H9 (cell line): ENCODE results near the gene TNRC6A. TPM values are rescaled to one million over a fixed set of nuclear protein-coding genes. Genes with fewer than 3 reads are reported as not detected.

Experiments
- DNase-seq: peaks from one replicate; pipeline ENCODE4 v3.0.0-alpha.2; 2017
- H2AFZ ChIP-seq: one replicate; pipeline ENCODE4 v1.6.1; 2013; ENCODE audit warnings: mild to moderate bottlenecking, low read length, control low read depth, moderate library complexity
- H2AK5ac ChIP-seq: 2 replicates; pipeline ENCODE4 v1.6.1; 2013; ENCODE audit warnings: low read length, control low read depth, mixed read lengths; ENCODE audit not compliant: insufficient read length
- H2BK120ac ChIP-seq: one replicate; pipeline ENCODE4 v1.6.1; 2013; ENCODE audit warnings: low read depth, mild to moderate bottlenecking, low read length, control low read depth, inconsistent platforms; ENCODE audit not compliant: poor library complexity, severe bottlenecking
- H2BK12ac ChIP-seq: 2 replicates; pipeline ENCODE4 v1.6.1; 2013; ENCODE audit warnings: low read length, control low read depth, mixed read lengths, low read depth; ENCODE audit not compliant: insufficient read length
- H2BK15ac ChIP-seq: 2 replicates; pipeline ENCODE4 v1.6.1; 2013; ENCODE audit warnings: low read depth, low read length, control low read depth
- H2BK20ac ChIP-seq: one replicate; pipeline ENCODE4 v1.6.1; 2013; ENCODE audit warnings: low read depth, mild to moderate bottlenecking, low read length, control low read depth, inconsistent platforms; ENCODE audit not compliant: poor library complexity, severe bottlenecking
- H2BK5ac ChIP-seq: 2 replicates; pipeline ENCODE4 v1.6.1; 2013; ENCODE audit warnings: low read length, control low read depth, mixed read lengths; ENCODE audit not compliant: insufficient read length
- H3K14ac ChIP-seq: 2 replicates; pipeline ENCODE4 v1.6.1; 2013; ENCODE audit warnings: low read length, control low read depth; ENCODE audit not compliant: insufficient read depth
- H3K18ac ChIP-seq: 2 replicates; pipeline ENCODE4 v1.6.1; 2013; ENCODE audit warnings: low read depth, mild to moderate bottlenecking, mixed read lengths, low read length, control low read depth; ENCODE audit not compliant: insufficient read length
- H3K23ac ChIP-seq: 2 replicates; pipeline ENCODE4 v1.6.1; 2013; ENCODE audit warnings: low read length, control low read depth, mixed read lengths, low read depth; ENCODE audit not compliant: insufficient read length
- H3K23me2 ChIP-seq: 2 replicates; pipeline ENCODE4 v1.6.1; 2013; ENCODE audit warnings: low read depth, mild to moderate bottlenecking, mixed read lengths, low read length, control low read depth; ENCODE audit not compliant: insufficient read length, poor library complexity, severe bottlenecking
- H3K27ac ChIP-seq: 2 replicates; pipeline ENCODE4 v1.5.1; 2013; ENCODE audit warnings: low read length, control low read depth, mixed read lengths, low read depth; ENCODE audit not compliant: insufficient read length
- H3K27me3 ChIP-seq: 2 replicates; pipeline ENCODE4 v1.6.1; 2013; ENCODE audit warnings: low read length, control low read depth, inconsistent platforms; ENCODE audit not compliant: insufficient read depth
- H3K4ac ChIP-seq: 2 replicates; pipeline ENCODE4 v1.6.1; 2013; ENCODE audit warnings: low read depth, mild to moderate bottlenecking, control low read depth, inconsistent platforms, low read length, moderate library complexity
- H3K4me1 ChIP-seq: 2 replicates; pipeline ENCODE4 v1.6.1; 2013; ENCODE audit warnings: low read length, control low read depth, inconsistent platforms; ENCODE audit not compliant: insufficient read depth
- H3K4me2 ChIP-seq: 2 replicates; pipeline ENCODE4 v1.6.1; 2013; ENCODE audit warnings: low read length, control low read depth, mixed read lengths; ENCODE audit not compliant: insufficient read length, insufficient read depth
- H3K56ac ChIP-seq: 2 replicates; pipeline ENCODE4 v1.6.1; 2013; ENCODE audit warnings: low read depth, mild to moderate bottlenecking, mixed read lengths, low read length, control low read depth; ENCODE audit not compliant: insufficient read length
- H3K79me1 ChIP-seq: 2 replicates; pipeline ENCODE4 v1.6.1; 2013; ENCODE audit warnings: low read depth, mild to moderate bottlenecking, moderate library complexity, low read length, control low read depth, inconsistent platforms; ENCODE audit not compliant: insufficient read depth, poor library complexity, severe bottlenecking
- H3K79me2 ChIP-seq: 2 replicates; pipeline ENCODE4 v1.6.1; 2013; ENCODE audit warnings: low read length, control low read depth, inconsistent platforms; ENCODE audit not compliant: insufficient read depth
- H3K9ac ChIP-seq: 2 replicates; pipeline ENCODE4 v1.6.1; 2013; ENCODE audit warnings: low read length, control low read depth, mixed read lengths; ENCODE audit not compliant: insufficient read length; ENCODE audit errors: extremely low read depth
- H3K9me3 ChIP-seq: one replicate; pipeline ENCODE4 v1.6.1; 2013; ENCODE audit warnings: low read depth, low read length, inconsistent platforms; ENCODE audit not compliant: control insufficient read depth
- H3T11ph ChIP-seq: one replicate; pipeline ENCODE4 v1.6.1; 2013; ENCODE audit warnings: mild to moderate bottlenecking, low read length, control low read depth, inconsistent platforms
- H4K20me1 ChIP-seq: one replicate; pipeline ENCODE4 v1.6.1; 2013; ENCODE audit not compliant: control insufficient read depth, insufficient read length, insufficient read depth
- H4K5ac ChIP-seq: 2 replicates; pipeline ENCODE4 v1.6.1; 2013; ENCODE audit warnings: low read depth, mild to moderate bottlenecking, mixed read lengths, low read length, control low read depth; ENCODE audit not compliant: insufficient read length
- H4K8ac ChIP-seq: replicated peaks from 2 replicates; pipeline ENCODE4 v1.6.1; 2013; ENCODE audit warnings: low read length, control low read depth, mixed read lengths, low read depth; ENCODE audit not compliant: insufficient read length
- H4K91ac ChIP-seq: 2 replicates; pipeline ENCODE4 v1.6.1; 2013; ENCODE audit warnings: low read depth, mild to moderate bottlenecking, moderate library complexity, mixed read lengths, low read length, control low read depth; ENCODE audit not compliant: insufficient read length
- H3K27ac Mint-ChIP-seq, 3 experiments: 2 replicates in 2 of 3; 3 replicates in 1 of 3; pipeline ENCODE4 v1.8.0; 2020 to 2021; ENCODE audit warnings: mixed read lengths in 3 of 3, mild to moderate bottlenecking in 1 of 3, moderate library complexity in 1 of 3
- H3K27me3 Mint-ChIP-seq: 2 replicates; pipeline ENCODE4 v1.8.0; 2021; ENCODE audit warnings: low read depth, mild to moderate bottlenecking, moderate library complexity, mixed read lengths
- H3K36me3 Mint-ChIP-seq, 3 experiments: 2 replicates in 2 of 3; 3 replicates in 1 of 3; pipeline ENCODE4 v1.8.0; 2020 to 2021; ENCODE audit warnings: low read depth in 3 of 3, mixed read lengths in 3 of 3; ENCODE audit not compliant: insufficient read depth in 1 of 3
- H3K4me1 Mint-ChIP-seq, 2 experiments: 2 replicates each; pipeline ENCODE4 v1.8.0; 2020; ENCODE audit warnings: mixed read lengths in 2 of 2
- H3K4me3 Mint-ChIP-seq, 2 experiments: 2 replicates in 1 of 2; 3 replicates in 1 of 2; pipeline ENCODE4 v1.8.0; 2020 to 2021; ENCODE audit warnings: mild to moderate bottlenecking in 2 of 2, mixed read lengths in 2 of 2, moderate library complexity in 1 of 2
- H3K9me3 Mint-ChIP-seq, 2 experiments: 2 replicates in 1 of 2; 3 replicates in 1 of 2; pipeline ENCODE4 v1.8.0; 2020; ENCODE audit warnings: mild to moderate bottlenecking in 2 of 2, mixed read lengths in 2 of 2, moderate library complexity in 1 of 2
- WGBS: extraction: QIAGEN DNeasy Blood & Tissue Kit; methylation state at CpG from one replicate; pipeline ENCODE4 v1.1.7; 2013; ENCODE audit warnings: missing lambda C conversion rate, low lambda C conversion rate, mixed read lengths; ENCODE audit not compliant: insufficient read length; ENCODE audit errors: extremely low coverage; 5-methylcytosine and 5-hydroxymethylcytosine counted together
- total RNA-seq: library from RNA; stranded (reverse); gene quantifications from 2 replicates; pipeline ENCODE4 v1.2.1, GENCODE V29; 2021
- TF ChIP-seq, protein P1 (sequence below): fragments of 200-600 bp; sonication (generic); conservative IDR thresholded peaks from 3 replicates; pipeline ENCODE4 v1.8.0; 2021; ENCODE audit warnings: antibody characterized with exemption, mild to moderate bottlenecking

TNRC6A gene
- total RNA-seq, 1 experiment from 2014 or later, result 114 TPM

DNA sequence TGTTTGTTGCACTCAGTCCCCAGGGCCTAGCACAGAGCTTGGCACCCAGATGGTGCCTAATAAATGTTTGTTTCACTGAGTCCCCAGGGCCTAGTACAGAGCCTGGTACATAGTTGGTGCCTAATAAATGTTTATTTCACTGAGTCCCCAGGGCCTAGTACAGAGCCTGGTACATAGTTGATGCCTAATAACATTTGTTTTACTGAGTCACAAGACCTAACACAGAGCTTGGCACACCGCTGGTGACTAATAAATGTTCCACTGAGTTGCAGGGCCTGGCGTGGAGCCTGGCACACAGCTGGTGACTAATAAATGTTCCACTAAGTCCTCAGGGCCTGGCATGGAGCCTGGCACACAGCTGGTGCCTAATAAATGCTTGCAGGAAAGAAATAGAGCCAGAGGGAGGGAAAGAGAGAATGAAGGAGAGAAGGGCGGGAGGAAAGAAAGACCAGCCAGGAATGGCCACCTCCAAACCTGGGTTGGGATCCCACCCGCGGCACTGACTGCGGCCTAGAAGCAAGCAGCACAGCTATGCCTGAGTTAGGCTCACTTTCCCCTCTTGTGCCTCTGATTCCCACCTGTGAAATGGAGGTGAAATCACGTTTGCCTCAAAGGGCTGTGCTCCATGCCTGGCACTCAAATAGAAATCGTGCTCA lies 123.8 kb downstream of the TNRC6A start:
- H3K79me1 ChIP-seq, result no peaks in the 10 kb centered on the region
- no peaks in the 10 kb centered on the region for H3K9me3 Mint-ChIP-seq
- no peak overlapping the region for H2BK5ac ChIP-seq
- H3K4me3 Mint-ChIP-seq, result no peak overlapping the region
- H3K14ac ChIP-seq, result no peak overlapping the region
- peaks cover 2 to 9% of the 10 kb centered on the region in 2 experiments; a peak in 2 of 4 replicates for H3K4me1 Mint-ChIP-seq
- H2BK20ac ChIP-seq, result no peak overlapping the region
- no peak overlapping the region for H4K5ac ChIP-seq
- no peaks in the 10 kb centered on the region for H3K9me3 ChIP-seq
- H3K27me3 ChIP-seq, result no peaks in the 10 kb centered on the region
- H3K23me2 ChIP-seq, result no peaks in the 10 kb centered on the region
- no peak overlapping the region for H2AFZ ChIP-seq
- no peak overlapping the region for H3K27ac ChIP-seq
- H3K4me2 ChIP-seq, result no peak overlapping the region
- no peaks in the 10 kb centered on the region for H3K4me1 ChIP-seq
- H3K9ac ChIP-seq, result no peak overlapping the region
- H3K27ac Mint-ChIP-seq, result no peak overlapping the region
- TF ChIP-seq, protein P1, sequence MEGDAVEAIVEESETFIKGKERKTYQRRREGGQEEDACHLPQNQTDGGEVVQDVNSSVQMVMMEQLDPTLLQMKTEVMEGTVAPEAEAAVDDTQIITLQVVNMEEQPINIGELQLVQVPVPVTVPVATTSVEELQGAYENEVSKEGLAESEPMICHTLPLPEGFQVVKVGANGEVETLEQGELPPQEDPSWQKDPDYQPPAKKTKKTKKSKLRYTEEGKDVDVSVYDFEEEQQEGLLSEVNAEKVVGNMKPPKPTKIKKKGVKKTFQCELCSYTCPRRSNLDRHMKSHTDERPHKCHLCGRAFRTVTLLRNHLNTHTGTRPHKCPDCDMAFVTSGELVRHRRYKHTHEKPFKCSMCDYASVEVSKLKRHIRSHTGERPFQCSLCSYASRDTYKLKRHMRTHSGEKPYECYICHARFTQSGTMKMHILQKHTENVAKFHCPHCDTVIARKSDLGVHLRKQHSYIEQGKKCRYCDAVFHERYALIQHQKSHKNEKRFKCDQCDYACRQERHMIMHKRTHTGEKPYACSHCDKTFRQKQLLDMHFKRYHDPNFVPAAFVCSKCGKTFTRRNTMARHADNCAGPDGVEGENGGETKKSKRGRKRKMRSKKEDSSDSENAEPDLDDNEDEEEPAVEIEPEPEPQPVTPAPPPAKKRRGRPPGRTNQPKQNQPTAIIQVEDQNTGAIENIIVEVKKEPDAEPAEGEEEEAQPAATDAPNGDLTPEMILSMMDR, result no peak
- no peak overlapping the region for H3K18ac ChIP-seq
- no peak overlapping the region for H3K56ac ChIP-seq
- peaks cover 3% of the 10 kb centered on the region for H4K20me1 ChIP-seq
- H2BK15ac ChIP-seq, result no peak overlapping the region
- no peaks in the 10 kb centered on the region for H3K79me2 ChIP-seq
- no peak overlapping the region for H2BK120ac ChIP-seq
- H3K27me3 Mint-ChIP-seq, result no peaks in the 10 kb centered on the region
- WGBS, result no CpG with 5 or more reads among the region's 8 CpGs
- H2BK12ac ChIP-seq, result no peak overlapping the region
- H4K91ac ChIP-seq, result no peak overlapping the region
- H3T11ph ChIP-seq, result no peak overlapping the region
- H3K4ac ChIP-seq, result no peak overlapping the region
- no peaks in the 10 kb centered on the region for H3K36me3 Mint-ChIP-seq
- H2AK5ac ChIP-seq, result no peak overlapping the region
- DNase-seq, result no peak
- H4K8ac ChIP-seq, result no peak overlapping the region
- H3K23ac ChIP-seq, result no peak overlapping the region
